ENCODE results near the gene CRYL1. TPM values are rescaled to one million over a fixed set of nuclear protein-coding genes. Genes with fewer than 3 reads are reported as not detected.

CRYL1 gene
- total and polyA plus RNA-seq, 2 of the 4 experiments (the other 2 are of a cell fraction), result 11.7 to 16.4 TPM

DNA sequence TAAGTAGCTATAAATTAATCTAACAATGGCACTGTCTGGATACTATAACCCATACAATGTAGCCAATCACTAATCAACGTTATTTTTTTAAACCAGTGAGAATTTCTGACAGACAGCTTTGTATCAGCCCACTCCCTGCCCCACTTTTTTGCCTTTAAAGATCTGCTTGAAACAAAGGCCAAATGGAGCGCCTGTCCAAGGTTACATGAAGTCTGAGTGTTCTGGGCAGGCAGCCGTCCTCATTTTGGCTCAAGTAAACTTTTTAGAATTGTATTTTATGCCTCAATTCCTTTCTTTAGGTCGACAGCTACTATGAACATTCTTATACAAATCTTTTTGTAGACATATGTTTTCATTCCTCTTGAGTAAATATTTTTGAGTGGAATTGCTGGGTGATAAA, 47.5 kb upstream of the CRYL1 start:
- ATAC-seq (ENCODE audit: low read depth) (no peak), DNase-seq (no peak)
- no peaks in the 10 kb centered on the region for H3K27me3 ChIP-seq (ENCODE audit: control insufficient read depth, insufficient read depth, low read length)
- H3K4me3 ChIP-seq (ENCODE audit: insufficient read depth, low read depth, low read length), result no peak overlapping the region
- in situ Hi-C loops (cut with MboI; ENCODE audit: low sequenced_read_pairs), result no loop called here
- no peak overlapping the region for H2AK5ac ChIP-seq (ENCODE audit: low read depth, low read length)
- no peak overlapping the region for H3K14ac ChIP-seq (replicated peaks; ENCODE audit: low read depth, low read length)
- no peak overlapping the region for H3K56ac ChIP-seq (ENCODE audit: extremely low read depth, insufficient read depth, low read length)
- dilution Hi-C loops (cut with HindIII; ENCODE audit: low sequenced_read_pairs, unreplicated experiment), result no loop called here
- H4K91ac ChIP-seq (ENCODE audit: insufficient read depth, low read depth, low read length), result no peak overlapping the region
- H2BK20ac ChIP-seq (ENCODE audit: low read depth, low read length), result no peak overlapping the region
- H3K18ac ChIP-seq (ENCODE audit: low read depth, low read length), result no peak overlapping the region
- H4K20me1 ChIP-seq (ENCODE audit: insufficient read depth, low read length), result no peaks in the 10 kb centered on the region
- H3K36me3 ChIP-seq (ENCODE audit: control insufficient read depth, insufficient read depth, low read length), result no peaks in the 10 kb centered on the region
- H4K8ac ChIP-seq (ENCODE audit: low read depth in 2 of 2, low read length in 2 of 2), result no peak overlapping the region
- POLR2A ChIA-PET (ENCODE audit: unreplicated experiment), result no interaction called here
- CTCF ChIA-PET, result no interaction called here
- intact Hi-C loops (cut with micrococcal nuclease), result no loop called here
- no peak overlapping the region for H2AFZ ChIP-seq (replicated peaks; ENCODE audit: low read length, poor library complexity)
- H3K4me1 ChIP-seq (ENCODE audit: control insufficient read depth, insufficient read depth, low read length), result no peaks in the 10 kb centered on the region
- H2BK120ac ChIP-seq (ENCODE audit: low read depth, low read length), result no peak overlapping the region
- H3K9ac ChIP-seq (ENCODE audit: low read depth, low read length), result no peak overlapping the region
- no peak overlapping the region for H3K4ac ChIP-seq (ENCODE audit: low read depth, low read length)
- peaks cover 6 to 26% of the 10 kb centered on the region in 2 experiments; a peak in 3 of 4 replicates for H3K79me1 ChIP-seq (ENCODE audit: low read depth in 1 of 2, low read length in 2 of 2)
- no peaks in the 10 kb centered on the region; the same call in 1 of the 2 replicates for H3K9me1 ChIP-seq (ENCODE audit: insufficient read depth, low read length)
- H3K4me2 ChIP-seq (ENCODE audit: low read depth, low read length), result no peak overlapping the region
- no peaks in the 10 kb centered on the region for H3K9me3 ChIP-seq (ENCODE audit: control insufficient read depth, insufficient read depth, low read length)
- H2AK9ac ChIP-seq (replicated peaks; ENCODE audit: low read depth, low read length, poor library complexity), result no peak overlapping the region
- H2BK15ac ChIP-seq (ENCODE audit: low read depth, low read length), result no peak overlapping the region
- BruUV-seq (replicated peaks), result no TSS peak
- H3K27ac ChIP-seq (ENCODE audit: insufficient read depth, low read length), result no peak overlapping the region
- H4K5ac ChIP-seq (ENCODE audit: low read depth, low read length), result no peak overlapping the region
- TF ChIP-seq RCOR1 (IDR thresholded peaks at IDR 0.05; ENCODE audit: insufficient replicate concordance, low read length) (no peak), RFX5 (IDR thresholded peaks at IDR 0.05; ENCODE audit: low read depth, low read length) (no peak), CEBPB (IDR thresholded peaks at IDR 0.05; ENCODE audit: low read depth, low read length) (no peak), NFE2L2 (IDR thresholded peaks at IDR 0.05; ENCODE audit: low read depth, low read length) (no peak), MXI1 (IDR thresholded peaks at IDR 0.05; ENCODE audit: borderline replicate concordance, low read depth, low read length) (no peak), POLR2A (IDR thresholded peaks at IDR 0.05; ENCODE audit: low read depth, low read length) (no peak), SMC3 (IDR thresholded peaks at IDR 0.05; ENCODE audit: low read depth, low read length) (no peak)
- 92% methylated on average over 2 of the region's 4 CpGs; no CpG with 5 or more reads in 1 of the 2 experiments for WGBS, 2 experiments (ENCODE audit: extremely low coverage in 2 of 2, insufficient read length in 1 of 2)
- no peak overlapping the region for H3K23ac ChIP-seq (ENCODE audit: low read depth, low read length)
- no peak overlapping the region for H2BK5ac ChIP-seq (ENCODE audit: low read depth, low read length, poor library complexity, severe bottlenecking)
